Right lobe of liver (tissue), 4 donors: Measurements from ENCODE around the gene ASXL1.

Source experiments
- CTCF ChIP-seq, 4 donors: fragments of 200-600 bp in 3 of 4; fragments of 450-650 bp in 1 of 4; IDR thresholded peaks; one replicate each; pipeline versions ENCODE4 v1.5.1 to v1.8.0; 2016 to 2022; ENCODE audit warnings: antibody characterized with exemption in 4 of 4, mild to moderate bottlenecking in 2 of 4
- POLR2A ChIP-seq: fragments of 450-650 bp; IDR thresholded peaks from one replicate; pipeline ENCODE4 v1.6.1; 2017; ENCODE audit warnings: antibody characterized with exemption, mild to moderate bottlenecking
- donor health status: DM: no; HTN: no; CAD: no.
- donor health status: DM: no; HTN: no; CAD: no.
- donor health status: DM: no; HTN: yes; CAD: no.

- TF ChIP-seq CTCF (IDR thresholded peaks at IDR 0.05) = no peak
- no peak for TF ChIP-seq POLR2A
These were observed 709 bp upstream of the ASXL1 start for GRCh38 chr20:32357375-32357868.
